ENCODE measurements around the gene AMH.

DNA sequence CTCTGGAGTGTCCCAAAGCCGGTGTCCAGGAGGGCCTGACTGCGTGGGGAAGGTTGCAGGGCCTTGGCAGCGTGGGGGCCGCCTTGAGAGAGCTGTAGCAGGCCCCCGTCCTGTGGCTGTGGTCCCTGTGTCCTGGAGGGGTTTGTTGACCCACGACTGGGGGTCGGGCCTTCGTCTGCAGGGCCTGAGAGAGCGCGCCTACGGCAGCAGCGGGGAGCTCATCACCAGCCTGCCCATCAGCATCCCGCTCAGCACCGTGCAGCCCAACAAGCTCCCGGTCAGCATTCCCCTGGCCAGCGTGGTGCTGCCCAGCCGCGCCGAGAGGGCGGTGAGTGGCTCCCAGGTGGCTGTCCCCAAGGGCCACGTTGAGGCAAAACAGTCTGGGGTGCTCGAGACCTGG, 31.5 kb upstream of the AMH start:
- TF ChIP-seq POLR2AphosphoS5 (IDR thresholded peaks at IDR 0.05; ENCODE audit: low read depth, low read length) (no peak), FOXP2 (optimal IDR thresholded peaks at IDR 0.05; ENCODE audit: borderline replicate concordance, extremely low read depth, extremely low read length, insufficient read depth) (no peak)
